DOHH2 (cell line): Measurements from ENCODE around the gene AUTS2.

Experiments
- EZH2phosphoT487 ChIP-seq: fragments of 200-600 bp; sonication (generic); IDR thresholded peaks from 2 replicates; pipeline ENCODE4 v1.6.1; 2017; ENCODE audit warnings: borderline replicate concordance, mild to moderate bottlenecking, antibody characterized with exemption, low read length, moderate library complexity, mixed read lengths
- TF ChIP-seq, protein P1 (sequence below): fragments of 200-600 bp; sonication (generic); IDR thresholded peaks from one replicate; pipeline ENCODE4 v1.5.1; 2014; ENCODE audit warnings: antibody characterized with exemption, mild to moderate bottlenecking, low read depth, low read length; ENCODE audit not compliant: poor library complexity, severe bottlenecking

DNA sequence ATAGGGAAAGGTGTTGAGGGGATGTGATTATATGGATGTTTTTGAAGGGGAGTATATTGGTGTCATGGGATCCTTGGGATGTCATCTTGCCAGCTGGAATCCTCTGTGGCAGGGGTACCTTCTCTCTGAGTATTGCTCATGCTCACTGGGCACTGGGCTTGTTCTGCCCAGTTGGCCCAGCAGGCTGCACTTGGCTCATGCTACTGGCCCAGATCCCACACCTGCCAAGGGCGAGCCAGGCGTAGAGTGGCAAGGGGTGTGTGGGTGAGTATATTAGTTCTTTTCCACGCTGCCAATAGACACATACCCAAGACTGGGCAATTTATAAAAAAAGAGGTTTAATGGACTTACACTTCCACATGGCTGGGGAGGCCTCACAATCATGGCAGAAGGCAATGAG is 311.9 kb downstream of the AUTS2 start:
- TF ChIP-seq, protein P1, sequence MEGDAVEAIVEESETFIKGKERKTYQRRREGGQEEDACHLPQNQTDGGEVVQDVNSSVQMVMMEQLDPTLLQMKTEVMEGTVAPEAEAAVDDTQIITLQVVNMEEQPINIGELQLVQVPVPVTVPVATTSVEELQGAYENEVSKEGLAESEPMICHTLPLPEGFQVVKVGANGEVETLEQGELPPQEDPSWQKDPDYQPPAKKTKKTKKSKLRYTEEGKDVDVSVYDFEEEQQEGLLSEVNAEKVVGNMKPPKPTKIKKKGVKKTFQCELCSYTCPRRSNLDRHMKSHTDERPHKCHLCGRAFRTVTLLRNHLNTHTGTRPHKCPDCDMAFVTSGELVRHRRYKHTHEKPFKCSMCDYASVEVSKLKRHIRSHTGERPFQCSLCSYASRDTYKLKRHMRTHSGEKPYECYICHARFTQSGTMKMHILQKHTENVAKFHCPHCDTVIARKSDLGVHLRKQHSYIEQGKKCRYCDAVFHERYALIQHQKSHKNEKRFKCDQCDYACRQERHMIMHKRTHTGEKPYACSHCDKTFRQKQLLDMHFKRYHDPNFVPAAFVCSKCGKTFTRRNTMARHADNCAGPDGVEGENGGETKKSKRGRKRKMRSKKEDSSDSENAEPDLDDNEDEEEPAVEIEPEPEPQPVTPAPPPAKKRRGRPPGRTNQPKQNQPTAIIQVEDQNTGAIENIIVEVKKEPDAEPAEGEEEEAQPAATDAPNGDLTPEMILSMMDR, result no peak
- no peak for TF ChIP-seq EZH2phosphoT487
